C4-2B (cell line): ENCODE data around the gene SLC24A3.

Experiments
- ZFX ChIP-seq: fragments of 450-650 bp; IDR thresholded peaks from 2 replicates; pipeline ENCODE4 v1.6.1; 2017
- TF ChIP-seq, protein P1 (sequence below): fragments of 450-650 bp; conservative IDR thresholded peaks from 2 replicates; pipeline ENCODE4 v1.5.1; 2017; ENCODE audit warnings: mild to moderate bottlenecking

DNA sequence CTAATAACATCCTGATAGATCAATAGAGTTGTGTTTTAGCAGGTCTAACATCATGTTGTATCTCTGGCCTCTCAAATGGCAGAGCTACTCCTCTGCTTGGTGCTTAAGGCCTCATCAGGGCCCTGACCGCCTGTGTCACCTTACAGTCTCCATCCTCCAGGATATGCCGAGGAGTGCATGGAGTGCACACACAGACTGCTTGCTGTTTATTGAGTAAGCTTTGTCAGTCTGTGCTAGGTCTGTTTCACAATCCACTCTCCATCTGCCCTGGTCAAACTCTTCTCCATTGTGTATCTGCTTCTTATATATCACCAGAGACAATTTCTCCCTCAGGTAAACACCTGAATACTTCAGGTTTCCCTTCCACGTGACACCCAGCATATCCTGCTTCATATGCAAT is 136.1 kb downstream of the SLC24A3 start:
- TF ChIP-seq, protein P1, sequence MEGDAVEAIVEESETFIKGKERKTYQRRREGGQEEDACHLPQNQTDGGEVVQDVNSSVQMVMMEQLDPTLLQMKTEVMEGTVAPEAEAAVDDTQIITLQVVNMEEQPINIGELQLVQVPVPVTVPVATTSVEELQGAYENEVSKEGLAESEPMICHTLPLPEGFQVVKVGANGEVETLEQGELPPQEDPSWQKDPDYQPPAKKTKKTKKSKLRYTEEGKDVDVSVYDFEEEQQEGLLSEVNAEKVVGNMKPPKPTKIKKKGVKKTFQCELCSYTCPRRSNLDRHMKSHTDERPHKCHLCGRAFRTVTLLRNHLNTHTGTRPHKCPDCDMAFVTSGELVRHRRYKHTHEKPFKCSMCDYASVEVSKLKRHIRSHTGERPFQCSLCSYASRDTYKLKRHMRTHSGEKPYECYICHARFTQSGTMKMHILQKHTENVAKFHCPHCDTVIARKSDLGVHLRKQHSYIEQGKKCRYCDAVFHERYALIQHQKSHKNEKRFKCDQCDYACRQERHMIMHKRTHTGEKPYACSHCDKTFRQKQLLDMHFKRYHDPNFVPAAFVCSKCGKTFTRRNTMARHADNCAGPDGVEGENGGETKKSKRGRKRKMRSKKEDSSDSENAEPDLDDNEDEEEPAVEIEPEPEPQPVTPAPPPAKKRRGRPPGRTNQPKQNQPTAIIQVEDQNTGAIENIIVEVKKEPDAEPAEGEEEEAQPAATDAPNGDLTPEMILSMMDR = no peak
- TF ChIP-seq ZFX = no peak
